GM19351 (cell line): ENCODE data around the gene MICAL2.
A peak's percentile ranks its signal among the peaks of the same experiment; 100 is the strongest.

ENCODE experiments used
- ATAC-seq: cut with Tn5 transposase; IDR thresholded peaks from one replicate; pipeline ENCODE4 v1.9.1; 2021; ENCODE audit warnings: mild to moderate bottlenecking, moderate library complexity; ENCODE audit not compliant: unreplicated experiment

Gene MICAL2

GRCh38 chr11:12094872-12095800 is 15.3 kb upstream of the MICAL2 start:
- ATAC-seq, result no peak

DNA sequence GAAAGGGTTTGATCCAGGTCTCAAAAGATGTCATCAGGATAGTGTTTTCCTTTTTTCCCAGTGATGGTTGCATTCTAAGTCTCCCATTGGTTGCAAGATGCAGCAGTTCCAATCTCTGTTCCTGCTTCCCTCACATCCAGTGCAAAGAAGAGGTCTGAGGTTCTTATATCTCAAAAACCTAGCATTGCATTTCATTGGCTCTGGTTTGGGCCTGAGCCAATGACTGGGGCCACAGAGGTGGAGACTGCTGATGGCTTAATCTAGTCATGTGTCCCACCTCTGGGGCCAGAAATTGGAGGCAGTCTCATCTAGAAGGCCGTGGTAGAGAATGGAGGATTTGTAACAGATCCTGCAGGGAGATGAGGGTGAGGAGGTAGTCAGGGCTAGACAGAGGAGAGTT is 13.2 kb upstream of the MICAL2 start:
- no peak for ATAC-seq

GRCh38 chr11:12098601-12099000 is 11.8 kb upstream of the MICAL2 start:
- ATAC-seq, result no peak

DNA sequence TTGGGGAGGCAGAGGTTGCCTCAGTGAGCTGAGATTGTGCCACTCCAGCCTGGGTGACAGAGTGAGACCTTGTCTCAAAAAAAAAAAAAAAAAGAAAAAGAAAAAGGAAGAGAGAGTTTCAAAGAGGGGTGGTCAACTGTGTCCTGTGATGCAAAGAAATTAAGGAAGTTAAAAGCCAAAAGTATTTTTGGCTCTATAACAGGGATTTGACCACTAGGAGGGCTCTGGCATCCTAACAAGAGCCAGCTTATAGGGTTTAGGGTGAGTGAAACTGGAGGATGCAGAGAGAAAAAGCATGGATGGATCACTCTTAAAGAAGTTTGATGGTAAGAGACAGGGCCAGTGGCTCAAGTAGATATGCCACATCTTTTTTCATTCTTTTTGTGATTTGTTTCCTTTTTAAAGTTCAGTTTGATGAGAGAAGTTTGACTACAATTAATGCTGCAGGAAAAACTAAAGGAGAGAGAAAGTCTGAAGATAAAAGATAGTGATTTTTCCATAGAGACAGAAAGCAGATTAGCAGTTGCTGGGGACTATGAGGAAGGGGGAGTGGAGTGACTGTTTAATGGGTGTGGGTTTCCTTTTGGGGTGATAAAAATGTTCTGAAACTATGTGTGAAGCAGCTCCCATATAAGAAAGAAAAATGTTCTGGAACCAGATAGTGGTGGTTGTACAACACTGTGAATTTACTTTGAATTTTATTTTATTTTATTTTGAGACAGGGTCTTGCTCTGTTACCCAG is 11.1 kb upstream of the MICAL2 start:
- ATAC-seq, result no peak

GRCh38 chr11:12100429-12100828 is 10.0 kb upstream of the MICAL2 start:
- ATAC-seq, result no peak

DNA sequence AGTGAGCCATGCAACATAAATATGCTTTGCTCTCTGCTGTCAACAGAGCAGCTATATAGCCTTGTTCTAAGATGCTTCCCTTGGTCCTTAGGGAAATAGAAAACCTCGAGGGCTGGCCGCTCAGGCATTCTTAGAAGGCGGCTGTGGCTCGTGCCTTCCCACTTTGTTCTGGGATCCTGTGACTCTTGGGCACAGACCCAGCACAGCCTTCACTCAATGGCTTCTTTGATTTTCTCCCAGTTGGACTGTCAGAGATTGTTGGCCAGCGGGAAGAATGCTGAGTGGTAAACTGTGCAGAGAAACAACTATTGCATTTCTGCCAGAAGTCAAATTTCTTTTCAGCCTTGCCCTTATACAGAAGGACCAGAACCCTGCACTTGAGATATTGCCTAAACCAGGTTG is 9.5 kb upstream of the MICAL2 start:
- no peak for ATAC-seq

GRCh38 chr11:12101318-12101717 is 9.1 kb upstream of the MICAL2 start:
- ATAC-seq, result no peak

- ATAC-seq, result no peak
Observed at GRCh38 chr11:12102588-12103410, 7.6 kb upstream of the MICAL2 start.

DNA sequence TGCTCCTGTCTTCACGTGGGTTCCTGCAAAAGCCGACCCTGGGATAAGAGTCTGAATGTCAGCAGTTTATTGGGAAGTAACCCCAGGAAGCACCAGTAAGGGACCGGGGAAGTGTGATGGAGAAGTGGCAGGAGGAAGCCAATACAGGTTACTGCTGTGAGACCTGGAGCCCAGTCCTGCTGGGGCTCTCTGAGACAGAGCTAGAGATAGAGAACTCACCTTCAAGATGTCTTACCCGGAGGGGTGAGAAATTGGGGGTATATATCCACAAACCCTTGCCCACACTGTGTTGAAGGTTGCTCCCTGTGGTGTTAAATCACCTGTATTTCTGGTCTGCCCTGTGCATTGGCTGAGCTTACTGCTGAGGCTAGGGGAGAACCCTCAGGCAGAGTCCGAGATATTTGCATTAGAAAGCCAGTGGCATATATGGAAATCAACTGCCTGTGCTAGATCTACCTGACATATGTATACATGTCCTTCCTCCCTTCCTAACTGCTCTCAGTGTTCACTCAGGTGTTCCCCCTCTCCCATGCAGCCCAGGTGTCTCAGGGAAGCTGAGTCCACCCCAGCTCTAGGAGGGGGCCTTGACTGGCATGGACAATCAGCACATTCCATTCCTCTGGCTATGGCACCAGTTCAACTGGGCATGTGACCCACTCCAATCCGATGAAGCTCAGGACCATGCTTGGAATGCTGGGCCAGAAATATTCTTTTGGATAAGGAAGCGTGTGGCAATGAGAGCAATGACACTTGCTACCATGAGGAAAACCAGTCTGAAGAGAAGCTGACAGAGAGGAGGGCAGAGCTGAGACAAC is 6.8 kb upstream of the MICAL2 start:
- no peak for ATAC-seq

DNA sequence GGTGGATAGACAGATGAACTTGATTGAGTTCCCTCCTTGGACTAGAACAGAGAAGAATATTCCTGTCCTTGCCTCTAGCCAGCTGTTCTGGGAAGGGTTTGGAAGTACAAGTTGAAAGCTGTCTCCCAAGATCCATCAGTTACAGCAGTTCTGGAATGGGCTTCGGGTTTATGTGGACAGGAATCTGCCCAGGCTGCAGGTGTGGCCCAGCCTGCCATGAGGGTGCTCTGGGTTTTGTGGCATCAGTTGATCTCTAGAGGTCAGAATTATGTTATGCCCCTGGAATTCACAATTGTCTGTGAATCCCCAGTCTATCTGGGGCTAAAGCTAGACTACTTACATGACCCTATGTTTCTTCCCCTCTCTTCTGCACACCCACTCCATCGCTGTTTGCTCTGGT is 4.9 kb upstream of the MICAL2 start:
- ATAC-seq, result no peak

DNA sequence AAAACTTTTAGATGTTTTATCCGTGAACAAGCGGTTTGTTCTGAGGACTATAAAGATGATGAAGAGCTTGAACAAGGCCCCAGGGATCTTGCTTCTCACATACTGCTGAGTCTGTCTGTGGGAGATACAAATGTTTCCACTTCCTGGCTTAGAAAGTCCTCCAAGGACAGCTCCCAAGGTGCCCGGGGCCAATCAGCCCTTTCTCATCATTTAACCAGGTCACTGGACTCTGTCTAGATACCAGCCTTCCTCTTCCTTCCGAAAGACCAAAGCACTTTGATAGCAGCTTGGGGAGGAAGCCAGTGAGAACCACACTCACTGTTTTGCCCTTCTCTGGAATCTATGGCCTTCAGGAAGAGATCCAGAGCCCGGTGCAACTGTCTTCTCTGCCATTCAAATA is 4.3 kb upstream of the MICAL2 start:
- no peak for ATAC-seq

DNA sequence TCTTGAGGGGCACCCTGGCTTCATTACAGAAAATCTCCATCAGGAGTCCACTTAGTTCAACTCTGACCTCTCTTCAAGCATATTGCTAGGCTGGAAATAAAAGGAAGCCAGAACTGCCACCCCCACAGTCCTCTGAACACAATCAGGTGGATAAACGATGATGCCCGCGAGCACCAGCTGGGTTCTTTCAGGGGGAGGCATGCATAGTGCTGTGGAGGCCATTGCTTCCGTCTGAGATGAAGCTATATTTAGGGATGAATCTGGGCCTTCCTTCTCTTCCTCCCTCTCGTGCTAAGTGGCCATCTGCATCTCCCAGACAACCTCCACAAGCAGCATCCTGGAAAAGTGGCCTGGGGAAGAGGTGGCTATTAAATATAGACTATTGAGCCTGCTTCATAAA is 3.9 kb upstream of the MICAL2 start:
- no peak for ATAC-seq

- ATAC-seq, result no peak
Observed at GRCh38 chr11:12108875-12109453, 1.4 kb upstream of the MICAL2 start.

DNA sequence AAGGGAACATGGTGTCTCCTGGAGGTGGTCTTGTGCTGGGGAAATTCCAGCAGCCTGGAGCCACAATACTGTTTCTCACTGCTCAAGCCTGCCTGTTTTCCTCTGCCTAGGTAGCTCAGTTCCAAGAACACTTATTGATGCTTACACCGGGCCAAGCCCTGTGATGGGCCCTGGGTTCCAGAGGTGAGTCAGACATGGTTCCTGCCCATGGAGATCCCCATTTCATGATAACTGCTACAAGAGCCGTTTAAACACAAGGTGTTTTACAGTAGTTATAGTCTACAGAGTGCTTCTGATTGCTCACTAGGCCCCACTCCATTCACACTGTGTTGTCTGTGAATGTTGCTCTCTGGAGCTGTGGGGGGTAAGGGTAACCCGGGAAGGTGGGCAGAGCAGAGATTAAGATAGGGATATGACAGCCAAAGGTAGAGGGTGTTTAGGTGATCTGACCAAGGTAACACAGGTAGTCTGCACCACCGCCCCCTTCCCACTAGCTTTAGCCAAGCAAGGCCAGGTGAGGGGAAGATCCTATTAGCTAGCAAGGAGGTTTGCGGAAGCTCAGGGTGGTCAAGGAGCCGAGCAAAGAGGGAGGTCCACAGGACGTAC is 696 bp upstream of the MICAL2 start:
- ATAC-seq, result peak; percentile 1

DNA sequence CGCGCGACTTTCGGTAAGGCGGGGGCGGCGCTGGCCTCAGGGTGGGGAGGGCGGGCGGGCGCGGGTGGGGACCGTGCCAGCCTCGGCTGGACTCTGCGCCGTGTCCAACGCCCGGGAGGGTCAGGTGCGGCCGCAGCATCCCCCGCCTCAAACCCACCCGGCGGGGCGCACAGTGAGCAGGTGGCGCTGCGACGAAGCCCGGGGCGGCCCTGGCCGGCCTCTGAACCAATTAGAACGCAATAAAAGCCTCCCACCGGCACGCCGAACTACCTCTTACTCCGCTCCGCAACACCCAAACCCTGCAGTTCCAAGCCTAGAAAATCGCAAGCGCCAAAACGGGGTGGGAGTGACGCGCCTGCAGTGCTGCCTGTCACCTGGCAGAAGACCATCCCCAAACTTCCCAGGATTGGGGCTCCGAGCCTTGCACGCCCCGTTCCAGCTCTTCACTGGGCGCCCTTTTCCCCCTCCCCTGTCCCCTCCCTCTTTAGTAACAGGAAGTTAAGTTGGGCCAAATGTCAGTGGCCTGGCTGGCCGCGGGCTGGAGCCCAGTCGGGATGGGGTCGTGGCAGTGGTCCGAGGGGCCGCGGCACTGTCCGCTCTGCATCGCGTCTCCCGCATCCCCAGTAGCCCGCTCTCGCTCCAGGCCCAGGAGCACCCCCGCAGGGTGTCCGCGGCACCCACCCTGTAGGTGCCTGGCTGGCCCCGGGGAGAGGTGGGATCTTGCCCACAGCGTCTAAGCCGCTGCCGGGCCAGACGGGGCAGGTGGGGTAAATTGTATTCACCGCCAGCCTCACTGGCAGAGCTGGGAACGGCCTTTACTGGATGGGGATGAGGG is 541 bp downstream of the MICAL2 start:
- peak; percentile 23 for ATAC-seq

DNA sequence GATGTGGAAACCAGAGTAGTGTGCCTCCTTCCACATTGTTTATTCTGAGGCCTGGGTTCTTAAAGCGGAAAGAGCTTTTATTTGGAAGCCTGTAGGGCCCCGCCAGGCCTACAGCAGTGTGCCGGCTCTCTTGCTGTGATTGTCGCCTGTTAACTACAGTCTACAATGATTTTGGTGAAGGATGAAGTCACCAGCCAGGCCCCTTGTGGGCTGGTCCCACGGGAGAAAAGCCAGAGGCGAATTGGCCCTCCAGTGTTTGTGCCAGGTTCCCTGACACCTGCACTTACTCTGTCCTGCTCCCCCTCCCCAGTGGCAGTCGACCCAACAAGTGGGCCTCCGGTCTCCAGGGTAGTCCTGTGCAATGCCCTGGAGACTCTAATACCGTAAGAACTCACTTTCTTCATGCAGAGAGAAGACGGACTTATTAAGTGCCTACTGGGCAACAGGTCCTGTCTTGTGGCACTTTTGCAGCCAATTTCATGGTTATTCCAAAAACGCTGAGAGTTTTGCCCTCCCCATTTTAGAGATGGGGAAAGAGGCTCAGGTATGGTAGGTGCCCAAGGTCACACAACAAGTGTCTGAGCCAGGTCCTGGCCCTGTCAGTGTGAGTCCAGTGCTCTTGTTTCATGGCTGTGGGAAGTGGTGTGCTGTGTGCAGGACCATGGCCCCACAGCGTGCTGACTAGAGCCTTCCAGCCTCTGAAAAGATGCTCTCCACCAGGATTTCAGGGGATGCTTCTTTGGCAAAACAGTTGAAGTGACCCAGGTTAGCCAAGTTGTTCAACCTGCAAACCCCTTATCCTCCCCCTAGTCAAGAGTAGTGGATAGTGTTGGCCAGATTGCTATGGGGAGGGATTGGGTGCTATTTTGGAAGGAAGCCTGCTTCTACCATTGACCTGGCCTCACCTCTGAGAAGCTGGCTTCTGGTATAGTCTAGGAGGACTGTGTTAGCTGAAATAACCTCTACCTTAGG is 1.4 kb downstream of the MICAL2 start:
- no peak for ATAC-seq

DNA sequence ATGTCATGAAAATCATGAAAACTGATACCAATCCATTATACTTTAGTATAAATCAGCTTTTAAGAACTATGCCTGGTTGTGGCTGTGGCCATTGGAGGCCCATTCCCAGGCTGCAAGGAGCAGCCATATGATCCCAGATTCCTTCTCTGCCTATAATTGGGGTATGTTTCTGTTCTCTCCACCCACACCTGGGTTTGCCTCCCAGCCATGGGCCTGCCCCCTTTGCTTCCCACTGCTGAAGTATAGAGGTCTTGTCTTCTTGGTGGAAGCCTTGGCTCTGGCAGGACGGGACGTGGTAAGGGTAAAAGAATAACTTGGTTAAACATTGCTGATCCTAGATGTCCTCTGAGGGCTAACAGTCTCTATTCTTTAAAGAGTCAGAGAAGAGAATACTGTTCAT is 2.4 kb downstream of the MICAL2 start:
- ATAC-seq, result no peak

DNA sequence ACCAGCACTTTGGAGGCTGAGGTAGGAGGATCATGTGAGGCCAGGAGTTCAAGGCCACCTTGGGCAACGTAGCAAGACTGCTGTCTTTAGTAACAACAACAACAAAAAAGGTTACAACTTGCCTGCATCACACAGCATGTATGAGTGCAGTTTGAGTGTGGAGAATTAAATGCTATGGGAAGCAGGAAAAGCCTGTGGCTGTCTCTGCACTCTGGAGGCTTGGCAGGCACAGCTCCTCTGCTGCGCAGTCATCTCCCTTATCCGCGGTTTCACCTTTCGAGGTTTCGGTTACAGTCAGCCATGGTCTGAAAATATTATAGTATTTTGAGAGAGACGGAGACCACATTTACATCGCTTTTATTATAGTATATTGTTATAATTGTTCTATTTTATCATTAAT is 2.9 kb downstream of the MICAL2 start:
- no peak for ATAC-seq
